Brain pericyte (primary cell): Measurements from ENCODE around the gene ELP4.

Experiments
- DNase-seq: peaks from one replicate; pipeline ENCODE4 v3.0.0-alpha.2; 2012; ENCODE audit warnings: low read depth, low spot score

The ELP4 gene

DNA sequence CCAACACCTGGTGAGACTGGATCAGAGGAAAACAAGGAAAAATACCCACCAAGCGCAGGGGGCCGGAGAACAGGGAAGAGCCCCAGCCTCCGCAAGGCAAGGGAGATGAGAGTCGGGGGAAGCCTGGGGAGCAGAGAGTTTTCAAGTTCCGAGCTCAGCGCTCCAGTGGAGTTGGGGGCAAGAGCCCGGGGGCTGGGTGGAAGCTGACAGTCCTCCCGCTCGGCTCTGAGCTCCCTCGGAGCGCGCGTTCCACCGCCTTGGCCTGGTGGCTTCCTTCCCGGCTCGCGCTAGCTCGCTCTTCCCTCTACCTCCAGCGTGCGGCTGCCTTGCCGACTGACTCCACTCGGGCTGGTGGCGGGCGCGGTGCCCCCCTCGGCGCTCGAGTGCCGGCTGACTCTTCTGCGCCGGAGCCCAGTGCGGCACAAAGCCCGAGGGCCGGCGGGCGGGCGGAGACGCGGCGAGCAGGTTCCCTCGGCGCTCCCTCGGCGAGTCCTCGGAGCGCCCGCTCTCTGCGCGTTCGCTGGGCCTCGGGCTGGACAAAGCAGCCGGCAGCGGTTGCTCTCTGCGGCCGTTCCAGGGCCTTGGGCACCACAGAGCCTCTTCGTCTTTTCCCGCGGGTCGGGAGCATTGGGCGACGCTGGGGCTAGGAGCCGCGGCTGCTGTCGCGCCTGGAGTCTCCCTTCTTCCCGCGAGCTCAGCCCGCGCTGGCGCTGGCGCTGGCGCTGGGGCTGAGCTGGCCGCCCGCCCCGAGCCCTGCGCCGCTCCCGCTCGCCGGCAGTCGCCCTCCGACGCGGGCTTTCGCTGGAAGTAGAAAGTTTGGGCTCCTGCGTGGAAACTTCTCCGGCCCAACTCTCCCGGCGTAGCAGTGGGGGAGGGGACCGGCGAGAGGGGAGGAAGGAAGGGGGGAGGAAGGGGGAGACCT lies 300.6 kb downstream of the ELP4 start:
- DNase-seq = no peak

- no peak for DNase-seq
Measured at GRCh38 chr11:31810779-31811647, 301.4 kb downstream of the ELP4 start, which contains the start of gene PAX6. PAX6 (minus strand) TSS chr11:31811322; CDS start chr11:31806411, 4,911 bp downstream.

GRCh38 chr11:31812383-31813381 lies 303.1 kb downstream of the ELP4 start:
- DNase-seq = no peak

- no peak for DNase-seq
Measured at GRCh38 chr11:31813391-31814175, 304.0 kb downstream of the ELP4 start.

GRCh38 chr11:31814176-31814868 lies 304.8 kb downstream of the ELP4 start:
- DNase-seq = no peak

DNA sequence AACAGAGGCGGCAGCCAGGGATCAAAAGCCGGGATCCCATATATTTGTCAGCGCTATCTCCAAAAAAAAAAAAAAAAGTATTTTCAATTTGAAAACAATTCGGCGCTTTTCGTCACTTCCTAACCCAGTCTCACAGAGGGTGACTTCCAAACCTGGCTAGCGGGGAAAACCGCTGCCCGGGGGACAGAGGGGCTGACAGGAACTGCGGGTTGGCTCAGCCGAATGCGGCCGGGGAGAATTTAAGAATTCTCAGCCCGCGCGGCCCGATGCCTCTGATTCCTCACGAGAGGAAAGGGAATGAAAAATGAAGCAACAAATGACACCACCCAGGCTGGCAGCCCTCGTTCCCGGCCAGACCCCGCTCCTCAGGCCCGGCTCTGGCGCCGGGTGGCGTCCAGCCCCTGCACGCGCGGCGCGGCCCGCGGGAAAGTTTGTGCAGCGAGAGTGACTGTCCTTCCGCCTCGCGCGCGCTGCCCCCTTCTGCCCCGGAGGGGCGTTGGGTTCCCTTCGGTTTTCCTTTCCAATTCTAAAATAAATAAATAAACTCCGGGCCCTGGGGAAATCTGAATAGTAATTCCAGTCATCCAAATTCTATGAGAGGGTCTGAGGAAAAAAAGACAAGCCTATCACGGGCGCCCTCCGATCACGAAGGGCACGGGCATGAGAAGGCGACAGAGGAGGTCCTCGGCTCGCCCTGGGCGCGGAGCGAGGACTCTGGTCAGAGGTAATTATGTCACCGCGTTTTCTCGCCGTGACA lies 306.3 kb downstream of the ELP4 start:
- DNase-seq = no peak

DNA sequence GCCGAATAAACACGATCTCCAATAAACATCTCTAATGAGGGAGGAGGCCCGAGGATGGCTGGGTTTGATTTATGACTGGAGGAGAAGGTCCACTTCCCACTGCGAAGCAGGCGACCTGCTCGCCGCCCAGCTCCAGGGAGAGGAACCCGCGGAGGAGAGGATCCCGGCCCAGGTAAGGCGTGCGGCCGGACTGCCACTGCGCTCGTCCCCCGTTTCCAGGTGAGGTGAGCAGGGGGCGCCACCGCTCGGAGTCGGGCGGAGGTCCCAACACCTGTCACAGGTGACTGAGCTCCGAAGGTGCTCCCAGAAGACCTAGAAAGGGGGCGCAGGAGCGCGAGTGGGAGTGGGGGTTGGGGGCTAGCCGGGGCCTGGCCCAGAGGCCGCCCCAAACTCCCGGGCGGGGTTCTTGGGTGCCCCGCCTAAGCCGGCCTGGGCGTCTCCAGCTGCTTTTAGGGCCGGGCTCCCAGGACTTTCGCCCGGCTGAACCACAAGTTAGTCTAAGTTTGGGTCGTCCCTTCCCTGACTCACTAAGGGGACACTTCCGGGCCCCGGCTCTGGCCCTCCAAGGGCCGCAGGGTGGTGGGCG lies 307.0 kb downstream of the ELP4 start:
- DNase-seq = no peak

GRCh38 chr11:31817054-31817620 lies 307.6 kb downstream of the ELP4 start:
- no peak for DNase-seq

GRCh38 chr11:31817621-31818424 lies 308.3 kb downstream of the ELP4 start:
- no peak for DNase-seq

GRCh38 chr11:31818425-31818755 lies 308.8 kb downstream of the ELP4 start:
- no peak for DNase-seq

GRCh38 chr11:31818874-31819331 lies 309.3 kb downstream of the ELP4 start:
- DNase-seq = no peak

GRCh38 chr11:31819621-31820437 lies 310.3 kb downstream of the ELP4 start:
- DNase-seq = no peak

DNA sequence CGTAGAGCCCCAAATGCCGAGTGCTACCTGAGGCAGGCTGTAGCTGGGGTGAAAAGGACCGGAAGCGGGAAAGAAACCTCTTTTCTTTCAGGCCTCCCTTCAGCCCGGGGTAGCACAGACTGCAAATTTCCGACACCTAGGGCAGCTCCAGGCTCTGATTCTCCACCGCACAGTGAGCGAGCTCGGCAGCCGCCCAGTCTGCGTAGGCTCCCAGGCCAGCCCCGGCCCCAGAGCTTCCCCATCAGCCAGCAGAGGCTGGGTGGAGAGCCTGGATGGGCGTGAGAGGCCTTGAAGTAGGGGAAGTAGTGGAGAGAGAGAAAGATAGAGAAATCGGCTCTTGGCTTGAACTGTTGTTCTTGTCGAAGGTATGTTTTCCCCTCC lies 310.9 kb downstream of the ELP4 start:
- DNase-seq = no peak

DNA sequence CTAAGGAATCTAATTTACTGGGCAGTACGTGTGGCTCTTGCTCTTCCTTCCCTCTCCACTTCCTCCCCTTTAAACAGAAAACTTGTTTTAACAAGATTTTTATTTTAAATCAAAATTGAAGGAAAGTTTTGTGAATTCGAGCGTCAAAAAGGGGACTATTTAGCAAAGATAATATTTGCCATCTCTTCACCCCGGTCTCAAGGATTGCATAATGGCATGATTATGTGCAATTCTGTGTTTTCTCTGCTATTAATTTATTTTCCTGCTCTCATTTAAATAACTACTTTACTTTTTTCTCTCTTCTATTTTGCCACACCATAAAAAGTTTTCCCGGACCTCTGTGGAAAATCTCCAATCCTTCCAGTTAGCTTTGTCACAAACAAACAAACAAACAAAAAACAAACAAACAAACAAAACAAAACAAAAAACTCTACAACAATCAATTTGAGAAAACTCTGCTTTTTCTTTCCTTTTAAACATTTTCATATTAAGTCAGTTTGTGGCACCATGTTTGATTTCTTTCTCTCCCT lies 311.7 kb downstream of the ELP4 start:
- no peak for DNase-seq

DNA sequence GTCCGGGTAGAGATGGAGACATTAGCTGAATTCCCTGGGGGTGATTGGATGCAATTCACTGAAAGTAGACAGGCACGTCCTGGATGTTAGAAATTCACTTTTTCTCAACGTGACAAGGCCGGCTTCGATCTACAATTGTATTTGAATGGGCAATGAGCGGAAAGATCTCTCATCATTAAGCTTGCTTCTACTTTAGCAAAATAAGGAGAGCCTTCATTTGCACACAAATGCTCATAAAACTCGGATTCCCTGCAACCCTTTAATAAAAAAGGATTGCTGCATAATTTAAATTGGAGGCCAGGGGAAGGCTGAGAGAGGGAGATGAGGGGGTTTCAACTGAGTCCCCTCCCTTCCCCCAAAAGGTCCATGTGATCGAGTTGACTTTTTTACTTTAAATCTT lies 312.2 kb downstream of the ELP4 start:
- no peak for DNase-seq

- DNase-seq = no peak
Measured at GRCh38 chr11:31822175-31822926, 312.8 kb downstream of the ELP4 start.
